ENCODE measurements around the gene PTPRE. TPM values are rescaled to one million over a fixed set of nuclear protein-coding genes. Genes with fewer than 3 reads are reported as not detected.

The PTPRE gene
- total and polyA plus RNA-seq, 7 donors = 0.48 to 4.5 (median 2.7) TPM

DNA sequence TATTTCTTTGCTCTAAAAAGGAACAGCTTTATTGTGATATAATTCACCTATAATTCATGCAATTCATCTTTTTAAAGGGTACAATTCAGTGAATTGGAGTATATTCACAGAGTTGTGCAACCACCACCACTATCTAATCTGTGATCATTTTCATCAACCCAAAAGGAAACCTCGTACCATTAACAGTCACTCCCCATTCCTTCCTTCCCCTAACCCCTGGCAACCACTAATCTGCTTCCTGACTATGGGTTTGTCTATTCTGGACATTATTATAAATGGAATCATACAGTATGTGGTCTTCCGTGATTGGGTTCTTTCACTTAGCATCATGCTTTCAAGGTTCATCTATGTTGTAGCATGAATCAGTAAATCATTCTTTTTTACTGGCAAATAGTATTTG is 167.0 kb downstream of the PTPRE start:
- no peaks in the 10 kb centered on the region for H3K27me3 ChIP-seq (ENCODE audit: insufficient read depth in 3 of 3, low read length in 2 of 3)
- WGBS, 3 donors = 72 to 84% (median 74%) methylated on average over 2 of the region's 2 CpGs
- no peak for ATAC-seq
- intact Hi-C loops (cut with DNase I) = loop anchor here in 1 of 2 donors (5.0 kb wide), 1 partner anchor 357 kb away; no protein-coding TSS in a partner anchor
- H3K4me3 ChIP-seq = no peak overlapping the region
- no peak for DNase-seq
- no peak for TF ChIP-seq CTCF (IDR thresholded peaks at IDR 0.05)
- H3K27ac ChIP-seq = no peak overlapping the region
- H3K9me3 ChIP-seq = no peaks in the 10 kb centered on the region
- peaks cover 0 to 13% of the 10 kb centered on the region in 2 donors for H3K36me3 ChIP-seq (ENCODE audit: insufficient read depth in 1 of 2, low read depth in 1 of 2)
- H3K4me1 ChIP-seq = no peaks in the 10 kb centered on the region

DNA sequence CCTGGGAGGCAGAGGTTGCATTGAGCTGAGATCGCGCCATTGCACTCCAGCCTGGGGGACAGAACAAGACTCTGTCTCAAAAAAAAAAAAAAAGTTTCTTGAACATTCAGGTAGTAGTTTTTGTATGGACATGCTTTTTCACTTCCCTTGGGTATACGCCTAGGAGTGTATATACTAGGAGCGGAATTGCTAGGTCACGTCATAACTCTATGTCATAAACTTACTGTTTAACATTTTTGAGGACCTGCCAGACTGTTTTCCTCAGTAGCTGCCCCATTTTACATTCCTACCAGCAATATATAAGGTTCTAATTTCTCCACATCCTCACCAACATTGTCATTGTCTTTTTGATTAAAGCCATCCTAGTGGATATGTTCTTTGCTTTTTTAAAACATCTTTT is 167.7 kb downstream of the PTPRE start:
- Histone ChIP-seq H3K27ac (no peak overlapping the region), H3K4me1 (no peaks in the 10 kb centered on the region), H3K9me3 (no peaks in the 10 kb centered on the region), H3K27me3 (ENCODE audit: insufficient read depth in 3 of 3, low read length in 2 of 3) (no peaks in the 10 kb centered on the region), H3K4me3 (no peak overlapping the region), H3K36me3 (ENCODE audit: insufficient read depth in 1 of 2, low read depth in 1 of 2) (peaks cover 0 to 13% of the 10 kb centered on the region in 2 donors)
- 91 to 95% (median 93%) methylated on average over 5 of the region's 5 CpGs for WGBS, 3 donors
- DNase-seq (no peak), ATAC-seq (no peak)
- intact Hi-C loops (cut with DNase I) = loop anchor here in 1 of 2 donors (5.0 kb wide), 1 partner anchor 357 kb away; no protein-coding TSS in a partner anchor
- TF ChIP-seq CTCF (IDR thresholded peaks at IDR 0.05) = no peak

- no peak for TF ChIP-seq CTCF (IDR thresholded peaks at IDR 0.05)
- Histone ChIP-seq H3K4me1 (no peaks in the 10 kb centered on the region), H3K36me3 (ENCODE audit: insufficient read depth in 1 of 2, low read depth in 1 of 2) (peaks cover 0 to 10% of the 10 kb centered on the region in 2 donors), H3K27ac (no peak overlapping the region), H3K27me3 (ENCODE audit: insufficient read depth in 3 of 3, low read length in 2 of 3) (no peaks in the 10 kb centered on the region), H3K4me3 (no peak overlapping the region), H3K9me3 (no peaks in the 10 kb centered on the region)
- no peak for DNase-seq
- WGBS, 3 donors = 84 to 88% (median 87%) methylated on average over 21 of the region's 21 CpGs
- no peak for ATAC-seq
- intact Hi-C loops (cut with DNase I) = no loop called here
Observed at GRCh38 chr10:128077155-128077875, 170.4 kb downstream of the PTPRE start.

DNA sequence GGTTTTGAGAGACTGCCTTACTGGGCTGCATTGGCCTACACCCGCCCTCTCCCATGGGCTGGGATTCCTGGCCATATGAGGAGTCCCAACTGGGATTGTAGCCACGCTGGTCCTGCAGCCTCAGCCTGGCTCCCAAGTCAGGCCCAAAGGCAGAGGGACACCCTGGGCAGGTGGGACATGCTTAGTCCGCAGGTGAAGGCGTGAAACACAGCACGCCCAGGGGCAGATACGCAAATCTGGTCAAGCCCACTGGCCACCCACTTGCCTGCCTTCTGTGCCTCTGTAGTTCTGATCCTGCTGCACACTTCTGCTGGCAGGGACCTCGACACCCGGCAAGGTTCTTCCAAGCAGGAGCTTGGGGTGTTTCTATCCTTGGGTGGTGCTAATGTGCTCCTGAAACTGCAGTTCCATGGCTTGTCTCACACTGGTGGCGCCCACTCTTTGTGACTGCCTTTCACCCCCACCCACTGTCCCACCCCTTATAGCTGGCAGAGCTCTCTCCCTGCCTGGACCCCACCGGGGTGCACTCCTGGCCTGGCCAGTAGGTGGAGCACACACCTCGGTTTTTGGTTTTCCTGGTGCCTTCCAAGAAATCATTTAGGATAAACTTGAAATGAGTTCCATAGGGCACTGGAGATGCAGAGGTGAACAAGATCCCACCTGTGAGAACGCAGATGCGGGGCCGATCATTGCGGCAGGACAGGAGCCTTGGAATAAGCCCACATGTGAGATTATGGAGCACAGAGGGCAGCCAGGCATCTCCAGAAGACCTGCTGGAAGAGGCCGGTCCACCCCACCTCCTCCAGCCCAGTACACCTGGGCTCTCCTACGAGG is 171.4 kb downstream of the PTPRE start:
- Histone ChIP-seq H3K27ac (no peak overlapping the region), H3K4me1 (no peaks in the 10 kb centered on the region), H3K9me3 (no peaks in the 10 kb centered on the region), H3K36me3 (ENCODE audit: insufficient read depth in 1 of 2, low read depth in 1 of 2) (peaks cover 0 to 3% of the 10 kb centered on the region in 2 donors), H3K4me3 (no peak overlapping the region), H3K27me3 (ENCODE audit: insufficient read depth in 3 of 3, low read length in 2 of 3) (no peaks in the 10 kb centered on the region)
- peak; percentile 30 for TF ChIP-seq CTCF (IDR thresholded peaks at IDR 0.05)
- DNase-seq (no peak), ATAC-seq (peak in 1 of 4 donors; percentile 40)
- intact Hi-C loops (cut with DNase I) = no loop called here
- 73 to 74% (median 74%) methylated on average over 17 of the region's 17 CpGs for WGBS, 3 donors
